Adipose tissue (tissue), 3 donors: ENCODE data around the gene NMU. TPM values are rescaled to one million over a fixed set of nuclear protein-coding genes. Genes with fewer than 3 reads are reported as not detected.
"Not testable (repeated sequence)": the region's sequence is repeated elsewhere in the genome, so short reads cannot be mapped to it uniquely, and the experiment has no call there.

Experiments
- H3K27ac ChIP-seq: one replicate; pipeline ENCODE4 v1.5.1; 2013; ENCODE audit warnings: low read depth, low read length
- WGBS, 3 donors: extraction: QIAGEN DNeasy Blood & Tissue Kit; methylation state at CpG; one replicate each; pipeline ENCODE4 v1.1.7; 2013; 5-methylcytosine and 5-hydroxymethylcytosine counted together
- polyA plus RNA-seq, 3 donors: library from polyadenylated mRNA; stranded (reverse); fragments of 200-250 nt; gene quantifications; one replicate each; pipeline ENCODE4 v1.2.3, GENCODE V29; 2013
- donor health status: healthy with polysubstance abuse.
- donor health status: Bipolar disorder and iron deficiency.
- donor health status: healthy.

NMU gene
- polyA plus RNA-seq, 3 donors: 0.36 TPM; not detected in 2

DNA sequence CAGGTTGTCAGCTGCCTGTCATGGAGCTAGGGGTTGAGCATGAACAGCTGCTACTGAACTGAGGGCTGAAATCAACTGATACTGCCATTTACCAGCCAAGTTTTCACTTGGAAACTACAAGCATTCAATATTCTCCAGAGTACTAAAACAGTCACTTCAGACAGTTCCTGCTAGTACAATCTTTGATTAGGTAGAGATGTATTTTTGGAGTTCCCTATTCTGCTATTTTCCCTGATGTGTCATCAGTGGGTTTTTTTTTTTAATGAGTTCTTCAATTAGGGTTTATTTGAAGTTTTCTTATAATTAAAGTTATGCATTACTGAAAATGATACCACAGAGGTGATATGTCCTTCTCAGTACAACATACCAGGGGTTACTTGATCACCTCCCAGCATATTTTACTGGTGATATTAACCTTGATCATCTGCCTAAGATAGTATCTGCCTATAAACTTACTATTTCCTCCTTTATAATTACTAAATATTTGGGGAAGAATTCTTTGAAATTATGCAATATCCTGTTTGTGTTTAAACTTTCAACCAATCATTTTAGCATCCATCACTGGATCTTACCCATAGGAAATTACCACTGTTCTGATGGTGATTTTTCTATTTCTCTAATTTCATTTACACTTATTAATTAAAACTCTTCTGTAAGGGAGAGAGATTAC, 57.6 kb downstream of the NMU start:
- no peak overlapping the region for H3K27ac ChIP-seq

DNA sequence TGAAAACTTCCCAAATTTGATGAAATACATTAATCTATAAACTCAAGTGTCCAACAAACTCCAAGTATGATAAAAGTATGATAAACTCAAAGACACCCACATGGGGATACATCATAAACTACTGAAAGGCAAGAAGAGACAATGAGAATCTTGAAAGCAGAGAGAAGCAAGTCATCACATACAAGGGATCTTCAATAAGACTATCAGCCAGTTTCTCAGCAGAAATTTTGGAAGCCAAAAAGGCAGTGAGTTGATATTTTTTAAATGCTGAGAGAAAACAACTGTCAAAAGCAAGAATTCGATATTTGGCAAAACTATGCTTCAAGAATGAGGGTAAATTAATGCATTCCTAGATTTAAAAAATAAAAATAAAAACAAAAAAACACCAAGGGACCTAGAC, 60.6 kb downstream of the NMU start:
- WGBS, 3 donors: 69 to 85% (median 73%) methylated on average over 1 of the region's 1 CpG
- H3K27ac ChIP-seq: no peak overlapping the region

DNA sequence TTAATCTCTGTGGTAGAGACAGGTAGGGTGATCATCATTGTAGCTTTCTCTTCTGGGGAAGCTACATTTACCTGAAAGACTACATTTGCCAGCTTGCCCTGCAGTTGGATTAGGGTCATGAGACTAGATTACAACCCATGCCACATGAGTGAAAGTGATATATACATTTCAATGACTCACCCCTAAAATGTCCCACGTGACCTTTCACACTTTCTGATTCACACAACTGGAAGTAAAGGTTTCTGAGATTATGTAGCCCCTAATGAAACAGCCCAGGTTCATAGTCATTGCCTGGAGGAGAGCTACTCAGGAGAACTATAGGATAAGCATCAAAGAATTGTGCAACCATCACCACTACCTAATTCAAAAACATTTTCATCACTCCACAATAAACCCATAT, 61.8 kb downstream of the NMU start:
- WGBS, 3 donors: 64 to 76% (median 69%) methylated on average over 1 of the region's 1 CpG

DNA sequence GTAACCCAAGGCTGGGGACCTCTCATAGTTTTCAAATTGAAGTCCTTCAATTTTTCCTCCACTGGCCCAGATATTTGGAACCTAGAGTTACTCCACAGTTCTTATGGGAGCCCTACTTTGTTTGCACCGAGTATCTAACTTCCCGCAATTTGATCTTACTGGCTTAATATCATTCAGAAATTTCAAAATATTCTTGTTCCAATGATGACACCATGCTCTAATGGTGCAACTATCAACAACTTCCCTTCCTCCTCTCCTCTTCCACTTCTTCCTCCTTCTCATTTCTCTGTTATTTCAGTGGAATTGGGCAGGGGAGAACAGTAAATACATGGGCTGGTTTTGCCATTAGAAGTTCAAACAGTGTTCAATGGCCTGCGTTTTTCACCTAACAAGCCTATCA, 64.3 kb downstream of the NMU start:
- 69 to 73% (median 70%) methylated on average over 3 of the region's 3 CpGs for WGBS, 3 donors
- no peak overlapping the region for H3K27ac ChIP-seq

More for the DNA sequence above, 61.8 kb downstream of the NMU start:
- H3K27ac ChIP-seq: no peak overlapping the region

DNA sequence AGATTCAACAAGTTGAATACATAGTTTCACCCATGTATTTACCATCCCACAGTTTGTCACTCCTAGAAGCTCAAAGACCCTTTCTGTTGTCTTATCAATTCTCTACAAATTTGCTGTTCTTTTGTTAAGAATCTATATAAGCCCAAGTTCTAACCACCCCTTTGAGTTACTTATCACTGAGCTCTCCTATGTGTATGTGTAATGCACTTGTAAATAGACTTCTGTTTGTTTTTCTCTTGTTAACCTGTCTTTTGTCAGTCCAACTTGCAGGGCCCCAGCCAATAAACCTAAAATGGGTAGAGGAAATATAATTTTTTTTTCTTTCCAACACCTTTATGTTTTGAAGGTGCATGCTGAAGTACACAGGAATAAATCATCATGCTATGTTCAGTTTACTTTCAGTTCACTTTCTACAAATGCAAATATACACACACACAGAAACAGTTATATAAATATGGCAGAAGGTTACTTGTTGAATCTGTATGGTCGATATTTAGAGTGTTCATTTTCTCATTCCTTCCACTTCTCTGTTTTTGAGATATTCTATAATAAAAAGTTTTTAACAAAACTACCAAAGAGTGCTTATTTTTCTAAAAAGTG, 67.1 kb downstream of the NMU start:
- 54 to 93% (median 83%) methylated on average over 1 of the region's 1 CpG for WGBS, 3 donors
- no peak overlapping the region for H3K27ac ChIP-seq

DNA sequence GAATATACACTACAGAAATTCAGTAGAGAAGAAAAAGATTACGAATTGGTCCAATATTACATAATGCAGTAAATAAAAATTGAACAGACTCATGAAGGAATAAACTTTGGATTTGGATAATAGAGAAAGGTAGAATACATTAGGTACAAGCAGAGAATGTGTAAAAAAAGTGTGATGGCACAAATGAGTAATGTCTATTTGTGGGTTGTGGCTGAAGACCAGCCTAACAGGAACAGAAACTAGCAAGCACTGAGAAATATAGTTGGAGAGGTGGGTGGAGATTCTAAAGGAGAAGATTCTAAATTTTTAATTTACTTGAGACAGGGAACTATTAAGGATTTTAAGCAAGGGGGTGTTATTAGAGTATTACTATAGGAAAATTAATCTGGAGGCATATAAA, 74.2 kb downstream of the NMU start:
- WGBS, 3 donors: 90 to 97% (median 91%) methylated on average over 1 of the region's 1 CpG
- H3K27ac ChIP-seq: no peak overlapping the region

DNA sequence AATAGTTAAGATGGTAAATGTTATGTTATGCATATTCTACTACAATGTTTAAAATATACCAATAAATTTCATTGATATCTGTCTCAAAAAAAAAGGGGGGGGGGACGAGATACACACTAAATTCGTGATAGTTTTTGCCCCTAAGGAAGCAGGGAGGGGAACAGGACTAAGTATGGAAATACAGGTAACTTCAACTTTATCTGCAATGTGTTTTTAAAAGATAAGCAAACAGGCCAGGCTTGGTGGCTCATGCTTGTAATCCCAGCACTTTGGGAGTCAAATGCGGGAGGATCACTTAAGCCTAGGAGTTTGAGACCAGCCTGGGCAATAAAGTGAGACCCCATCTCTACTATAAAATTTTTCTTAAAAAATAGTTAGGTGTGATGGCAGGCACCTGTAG, 76.0 kb downstream of the NMU start:
- H3K27ac ChIP-seq: no peak overlapping the region
- 64 to 90% (median 81%) methylated on average over 3 of the region's 3 CpGs for WGBS, 3 donors

DNA sequence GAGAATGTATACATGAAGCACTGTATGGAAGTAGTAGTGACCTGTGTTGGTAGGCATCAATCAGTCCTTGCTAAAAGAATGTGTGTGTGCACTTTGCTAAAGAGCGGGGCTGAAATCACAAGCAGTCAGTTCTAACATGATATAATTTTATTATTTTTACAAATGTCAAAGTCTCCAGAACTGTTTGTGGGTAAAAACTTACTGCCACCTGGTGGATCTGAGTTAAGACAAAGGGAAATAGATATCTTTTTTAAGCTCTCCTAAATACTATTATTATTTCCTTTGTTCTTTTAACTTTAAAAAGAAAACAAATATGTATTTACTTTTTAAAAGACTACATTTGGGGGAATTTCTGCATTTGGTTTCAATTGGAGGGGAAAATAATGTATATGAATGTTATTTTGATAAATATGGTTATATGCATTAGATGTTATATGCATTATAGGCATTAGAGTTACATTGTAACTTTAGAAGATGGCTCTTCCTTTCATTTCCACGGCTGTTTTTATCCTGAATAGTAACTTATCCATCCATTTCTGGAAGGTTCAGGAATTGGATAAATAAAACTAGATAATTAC, 81.6 kb downstream of the NMU start:
- 25 to 38% (median 34%) methylated on average over 2 of the region's 2 CpGs for WGBS, 3 donors
- no peak overlapping the region for H3K27ac ChIP-seq

DNA sequence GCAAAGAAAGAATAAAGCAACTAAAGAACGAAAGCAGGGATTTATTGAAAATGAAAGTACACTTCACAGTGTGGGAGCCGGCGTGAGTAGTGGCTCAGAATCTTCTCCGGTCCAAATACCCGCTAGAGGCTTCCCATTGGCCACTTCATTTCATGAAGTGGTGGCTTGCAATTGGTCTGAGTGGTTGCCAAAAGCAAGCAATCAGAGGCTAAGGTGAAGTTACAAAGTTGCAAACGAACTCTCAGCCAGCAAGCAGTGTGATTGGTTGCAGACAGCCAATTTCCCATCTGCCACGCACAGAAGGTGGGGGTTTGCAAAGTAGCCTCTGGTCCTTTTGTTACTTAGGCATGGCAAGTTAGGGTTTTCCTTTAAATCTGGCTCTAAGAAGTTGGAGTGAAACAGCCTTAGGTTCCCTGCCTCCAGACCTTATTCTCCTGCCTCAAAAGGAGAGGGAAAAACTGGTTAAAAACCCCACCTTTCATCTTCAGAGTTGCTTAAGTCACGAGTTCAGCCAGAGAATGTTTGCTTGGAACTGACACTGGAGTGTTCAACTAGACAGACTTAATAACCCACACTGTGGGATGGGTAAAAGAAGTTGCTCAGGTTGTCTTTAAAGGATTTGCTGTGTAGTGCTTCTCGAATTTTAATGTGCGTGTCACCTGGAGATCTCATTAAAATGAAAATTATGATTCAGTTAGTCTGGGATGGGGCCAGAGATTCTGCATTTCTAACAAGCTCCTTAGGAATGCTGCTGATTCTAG, 82.5 kb downstream of the NMU start:
- no peak overlapping the region for H3K27ac ChIP-seq
- 45 to 68% (median 50%) methylated on average over 10 of the region's 10 CpGs for WGBS, 3 donors

DNA sequence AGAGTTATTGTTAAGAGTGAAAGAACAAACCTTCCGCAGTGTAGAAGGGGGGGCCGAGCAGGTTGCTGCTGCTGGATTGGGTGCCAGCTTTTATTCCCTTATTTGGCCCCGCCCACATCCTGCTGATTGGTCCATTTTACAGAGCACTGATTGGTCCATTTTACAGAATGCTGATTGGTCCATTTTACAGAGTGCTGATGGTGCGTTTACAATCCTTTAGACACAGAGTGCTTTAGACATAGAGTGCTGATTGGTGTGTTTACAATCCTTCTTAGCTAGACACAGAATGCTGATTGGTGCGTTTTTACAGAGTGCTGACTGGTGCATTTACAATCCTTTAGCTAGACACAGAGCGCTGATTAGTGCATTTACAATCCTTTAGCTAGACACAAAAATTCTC, 84.1 kb downstream of the NMU start:
- 80 to 93% (median 90%) methylated on average over 6 of the region's 6 CpGs for WGBS, 3 donors
- H3K27ac ChIP-seq: not testable (repeated sequence)

DNA sequence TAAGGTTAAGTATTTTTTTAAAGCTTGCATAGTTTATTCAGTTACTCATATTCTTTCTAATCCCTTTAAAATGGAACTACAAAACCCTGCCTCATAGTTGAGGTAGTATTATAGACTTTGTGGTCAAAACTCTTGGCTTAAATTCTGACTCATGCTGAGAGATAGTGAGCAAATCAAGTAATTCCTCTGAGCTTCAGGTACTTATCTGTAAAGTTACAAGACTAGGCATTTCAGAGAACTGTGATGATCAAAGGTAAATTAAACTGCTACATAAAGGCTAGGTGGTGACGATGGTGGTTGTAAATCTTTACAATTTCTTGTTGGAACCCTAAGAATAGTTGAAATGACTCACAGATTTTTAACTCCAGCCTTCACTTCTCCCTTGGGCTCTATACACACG, 86.2 kb downstream of the NMU start:
- H3K27ac ChIP-seq: no peak overlapping the region
- 75 to 82% (median 80%) methylated on average over 2 of the region's 2 CpGs for WGBS, 3 donors

DNA sequence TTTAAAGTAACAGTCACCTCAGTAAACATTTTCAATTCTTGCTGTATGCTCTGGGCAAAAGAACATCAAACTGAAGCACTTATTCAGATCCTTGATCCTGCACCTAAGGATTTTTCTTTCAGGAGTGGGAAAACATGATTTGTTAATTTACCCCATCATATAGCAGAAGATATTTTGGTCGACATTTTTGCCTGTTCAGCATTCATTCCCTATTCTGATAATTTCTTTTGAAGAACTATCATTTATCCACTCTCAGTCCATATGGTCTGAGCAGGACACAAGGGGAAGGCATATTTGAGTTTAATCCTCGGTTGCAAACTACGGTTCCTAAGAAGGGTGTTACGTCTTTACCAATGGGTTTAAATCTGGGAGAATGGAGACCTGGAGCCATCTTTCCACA, 88.2 kb downstream of the NMU start:
- H3K27ac ChIP-seq: no peak overlapping the region
- WGBS, 3 donors: 69 to 88% (median 84%) methylated on average over 4 of the region's 4 CpGs

DNA sequence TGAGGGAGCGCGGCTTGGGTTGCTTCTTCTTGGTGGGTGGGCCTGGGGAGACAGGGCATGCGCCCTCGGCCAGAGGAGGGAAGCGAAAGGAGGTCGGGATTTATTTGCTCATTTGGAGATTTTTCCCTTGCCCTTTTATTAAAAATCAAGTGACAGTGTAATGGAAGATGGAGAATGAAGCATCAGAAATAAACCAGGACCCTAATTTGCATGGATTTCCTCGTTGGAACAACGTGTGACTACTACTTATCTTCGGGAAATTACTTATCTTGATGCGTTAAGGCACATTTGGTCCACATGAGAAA, 88.7 kb downstream of the NMU start:
- peak overlapping the region; percentile 53 for H3K27ac ChIP-seq
- 0 to 2% (median 2%) methylated on average over 10 of the region's 10 CpGs for WGBS, 3 donors

DNA sequence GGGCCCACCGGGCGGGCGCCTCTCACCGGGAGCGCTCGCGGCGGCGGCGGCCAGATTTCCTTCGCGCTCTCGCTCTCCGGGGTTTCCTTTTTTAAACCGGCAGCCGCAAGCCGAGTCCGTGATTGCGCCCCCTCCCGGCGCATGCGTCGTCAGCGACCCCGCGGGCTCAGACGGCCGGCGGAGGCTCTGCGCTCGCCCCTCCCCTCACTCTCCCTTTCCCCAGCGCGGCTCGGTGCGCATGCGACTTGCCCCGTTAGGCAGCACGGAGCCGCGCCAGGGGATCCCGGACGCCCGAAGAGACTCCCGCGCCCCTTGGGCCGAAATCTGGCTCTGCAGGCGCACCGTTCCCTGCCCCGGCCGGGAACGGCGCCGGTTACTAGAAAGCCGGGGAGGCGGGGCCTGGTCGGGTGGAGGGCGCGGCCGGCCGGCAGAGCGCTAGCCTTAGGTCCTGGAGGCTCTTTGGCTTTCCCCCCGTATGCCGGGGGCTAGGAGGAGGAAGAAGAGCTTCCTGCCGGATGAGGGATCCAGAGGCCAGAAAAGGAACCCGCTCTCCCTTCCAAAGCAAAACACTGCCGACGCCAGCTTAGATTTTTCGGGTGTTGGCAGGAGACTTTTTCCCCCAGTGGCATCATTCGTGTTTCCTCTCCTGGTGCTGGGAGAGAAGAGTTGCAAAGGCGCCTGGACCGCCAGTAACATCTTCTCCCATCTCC, 89.2 kb downstream of the NMU start, which contains the start of gene CLOCK:
Gene CLOCK, minus strand, starts transcription at position 154 of the 710 bp plus-strand sequence. CDS start 64,124 bp downstream, outside the sequence.
- 0 to 1% (median 1%) methylated on average over 53 to 71 of the region's 71 CpGs for WGBS, 3 donors
- H3K27ac ChIP-seq: peak within 1 kb of the TSS; percentile 85

DNA sequence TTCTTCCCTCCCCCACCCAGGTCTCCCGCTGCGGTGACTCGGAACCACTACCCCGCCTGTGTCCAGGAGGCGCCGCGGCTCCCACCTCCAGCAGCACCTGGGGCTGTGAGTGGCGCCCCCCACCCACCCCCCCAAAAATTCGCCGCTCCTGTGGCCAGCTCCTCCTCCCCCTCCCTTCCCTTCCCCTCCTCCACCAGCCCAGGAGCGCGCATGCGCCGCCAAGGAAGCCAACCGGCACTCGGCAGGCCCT, 89.7 kb downstream of the NMU start:
- peak overlapping the region; percentile 85 for H3K27ac ChIP-seq
- WGBS, 3 donors: 0 to 3% (median 2%) methylated on average over 8 to 16 of the region's 16 CpGs

DNA sequence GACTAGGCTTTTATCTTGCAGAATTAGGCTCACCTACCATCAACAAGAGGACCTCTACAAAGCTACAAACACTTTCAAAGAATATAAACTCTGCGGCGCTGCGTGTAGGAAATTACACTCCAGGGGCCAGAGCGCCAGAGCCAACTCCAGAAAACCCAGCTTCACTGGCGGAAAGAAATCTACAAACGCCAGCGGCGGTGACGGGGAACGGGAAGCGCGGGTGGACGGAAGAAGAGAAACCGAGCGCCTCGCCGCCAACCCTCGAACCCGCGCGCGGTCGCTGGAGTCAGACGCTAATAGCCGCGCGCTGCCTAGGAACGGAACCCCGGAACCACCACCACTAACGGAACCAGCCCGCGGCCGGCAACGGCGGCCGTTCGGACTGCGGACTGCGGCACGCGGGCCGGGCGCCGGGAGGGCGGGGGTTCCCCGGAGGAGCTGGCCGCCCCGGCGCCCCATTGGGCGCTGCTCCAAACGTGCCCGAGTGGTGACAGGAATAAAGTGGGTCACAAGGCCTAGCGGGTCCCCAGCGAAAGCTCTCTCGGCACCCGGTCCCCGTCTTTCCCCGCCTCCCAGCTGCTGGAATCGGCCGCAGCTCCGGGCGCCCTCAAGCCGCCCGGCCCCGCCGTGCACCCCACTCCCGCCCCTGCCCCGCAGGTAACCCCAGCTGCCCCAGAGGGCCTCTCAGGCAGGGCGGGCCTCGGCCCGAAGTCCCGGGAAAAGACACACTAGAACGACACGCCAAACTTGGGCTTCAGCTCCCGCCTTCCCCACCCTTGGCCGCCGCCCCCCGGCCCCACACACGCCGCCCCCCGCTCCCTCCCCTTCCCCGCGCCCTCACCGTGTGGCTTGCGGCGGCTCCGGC, 90.2 kb downstream of the NMU start:
- 0 to 1% (median 0%) methylated on average over 72 to 86 of the region's 87 CpGs for WGBS, 3 donors

More for the DNA sequence above, 90.2 kb downstream of the NMU start:
- H3K27ac ChIP-seq: peak overlapping the region; percentile 85
